ENCODE data around the gene VSNL1.

The VSNL1 gene

DNA sequence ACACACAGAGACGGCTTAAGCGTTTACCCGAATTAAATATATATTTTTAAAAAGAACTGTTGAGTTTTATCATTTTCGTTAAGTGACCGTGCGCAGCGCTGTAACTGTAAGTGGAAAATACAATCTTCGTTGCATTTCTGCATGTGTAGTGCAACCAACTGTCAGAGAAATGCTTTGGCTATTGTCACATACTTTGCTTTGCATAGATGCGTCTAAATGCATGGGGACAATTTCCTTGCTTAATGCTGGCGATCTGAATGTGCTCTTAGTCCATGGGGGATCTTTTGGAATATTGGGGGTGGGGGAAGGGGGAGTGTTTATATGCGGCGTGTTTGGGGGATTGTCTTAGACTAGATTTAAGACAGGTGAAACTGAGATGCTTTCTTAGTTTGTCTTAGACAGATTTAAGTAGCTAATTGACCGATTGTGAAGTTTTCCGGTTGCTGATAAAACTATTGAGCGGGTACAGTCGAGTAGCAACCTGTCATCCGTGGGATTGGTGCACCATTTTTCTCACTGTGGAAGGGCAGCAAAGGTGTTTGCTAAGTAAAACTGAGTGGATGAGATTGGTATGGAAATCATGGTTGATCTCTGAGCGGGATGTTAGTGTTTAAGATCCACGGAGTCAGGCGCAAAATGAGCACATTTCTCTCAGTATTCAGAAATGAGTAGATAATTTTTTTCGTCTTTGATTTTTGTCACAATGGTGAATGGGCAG is 476 bp downstream of the VSNL1 start:
- ATAC-seq (ENCODE audit: low read depth) (no peak; the same call in 2 of the 3 replicates), DNase-seq (ENCODE audit: low spot score) (no peak)
- no peaks in the 10 kb centered on the region for H3K36me3 ChIP-seq (ENCODE audit: low read depth)
- H3K4me1 ChIP-seq (ENCODE audit: insufficient read depth, poor library complexity, severe bottlenecking), result peaks cover 19% of the 10 kb centered on the region
- H3K27ac ChIP-seq (ENCODE audit: poor library complexity, severe bottlenecking), result no peak overlapping the region
- H3K9me3 ChIP-seq (ENCODE audit: severe bottlenecking), result no peaks in the 10 kb centered on the region
- TF ChIP-seq, protein P1, sequence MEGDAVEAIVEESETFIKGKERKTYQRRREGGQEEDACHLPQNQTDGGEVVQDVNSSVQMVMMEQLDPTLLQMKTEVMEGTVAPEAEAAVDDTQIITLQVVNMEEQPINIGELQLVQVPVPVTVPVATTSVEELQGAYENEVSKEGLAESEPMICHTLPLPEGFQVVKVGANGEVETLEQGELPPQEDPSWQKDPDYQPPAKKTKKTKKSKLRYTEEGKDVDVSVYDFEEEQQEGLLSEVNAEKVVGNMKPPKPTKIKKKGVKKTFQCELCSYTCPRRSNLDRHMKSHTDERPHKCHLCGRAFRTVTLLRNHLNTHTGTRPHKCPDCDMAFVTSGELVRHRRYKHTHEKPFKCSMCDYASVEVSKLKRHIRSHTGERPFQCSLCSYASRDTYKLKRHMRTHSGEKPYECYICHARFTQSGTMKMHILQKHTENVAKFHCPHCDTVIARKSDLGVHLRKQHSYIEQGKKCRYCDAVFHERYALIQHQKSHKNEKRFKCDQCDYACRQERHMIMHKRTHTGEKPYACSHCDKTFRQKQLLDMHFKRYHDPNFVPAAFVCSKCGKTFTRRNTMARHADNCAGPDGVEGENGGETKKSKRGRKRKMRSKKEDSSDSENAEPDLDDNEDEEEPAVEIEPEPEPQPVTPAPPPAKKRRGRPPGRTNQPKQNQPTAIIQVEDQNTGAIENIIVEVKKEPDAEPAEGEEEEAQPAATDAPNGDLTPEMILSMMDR (IDR thresholded peaks at IDR 0.05; ENCODE audit: poor library complexity, severe bottlenecking), result no peak
- H3K4me3 ChIP-seq (ENCODE audit: severe bottlenecking), result peak overlapping the region; percentile 29
- peaks cover 41% of the 10 kb centered on the region for H3K27me3 ChIP-seq (ENCODE audit: insufficient read depth, poor library complexity, severe bottlenecking)

DNA sequence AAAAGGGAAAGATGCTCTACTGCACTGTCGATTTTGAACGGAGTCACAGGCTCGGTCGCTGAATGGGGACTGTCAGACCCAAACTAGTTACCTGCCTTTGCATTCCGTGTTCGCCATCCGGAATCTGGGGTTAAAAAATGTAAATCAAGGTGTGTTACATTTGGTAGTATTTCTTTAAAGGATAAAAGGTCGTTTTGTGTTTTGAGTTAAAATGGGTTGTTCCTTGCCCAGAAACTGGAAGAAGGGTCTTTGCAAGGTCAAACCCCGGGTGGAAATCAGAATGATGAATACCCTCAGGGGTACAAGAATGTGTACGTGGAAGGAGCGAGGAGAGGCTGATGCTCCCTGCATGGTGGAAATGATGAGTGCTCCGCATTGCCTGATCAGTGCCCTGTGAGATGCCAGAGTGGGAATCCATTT is 1.0 kb downstream of the VSNL1 start:
- H3K9me3 ChIP-seq (ENCODE audit: severe bottlenecking), result no peaks in the 10 kb centered on the region
- peaks cover 18% of the 10 kb centered on the region for H3K4me1 ChIP-seq (ENCODE audit: insufficient read depth, poor library complexity, severe bottlenecking)
- H3K4me3 ChIP-seq (ENCODE audit: severe bottlenecking), result no peak overlapping the region
- TF ChIP-seq, protein P1 (IDR thresholded peaks at IDR 0.05; ENCODE audit: poor library complexity, severe bottlenecking), result no peak
- no peak for DNase-seq (ENCODE audit: low spot score)
- no peaks in the 10 kb centered on the region for H3K36me3 ChIP-seq (ENCODE audit: low read depth)
- ATAC-seq (ENCODE audit: low read depth), result no peak
- H3K27me3 ChIP-seq (ENCODE audit: insufficient read depth, poor library complexity, severe bottlenecking), result peaks cover 41% of the 10 kb centered on the region
- no peak overlapping the region for H3K27ac ChIP-seq (ENCODE audit: poor library complexity, severe bottlenecking)

DNA sequence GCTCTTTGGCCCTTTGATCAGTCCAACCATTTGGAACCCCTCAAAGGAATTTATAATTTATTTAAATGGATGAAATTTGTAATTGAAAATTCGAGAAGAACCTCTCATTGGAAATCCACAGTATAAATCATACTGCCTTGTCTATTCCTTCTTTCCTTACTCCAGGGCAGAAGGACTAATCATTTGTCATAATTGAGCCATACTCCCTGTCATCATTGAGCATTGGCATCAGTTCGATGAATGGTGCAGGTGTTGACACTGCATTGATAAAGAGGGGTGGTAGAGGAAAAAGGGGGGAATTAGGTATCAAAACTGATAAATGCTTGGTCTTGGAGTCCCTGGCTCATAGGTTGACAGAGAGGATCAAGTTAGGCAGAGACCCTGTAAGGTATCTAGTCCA is 2.0 kb downstream of the VSNL1 start:
- no peak overlapping the region for H3K4me3 ChIP-seq (ENCODE audit: severe bottlenecking)
- ATAC-seq (ENCODE audit: low read depth), result no peak
- no peak for DNase-seq (ENCODE audit: low spot score)
- TF ChIP-seq, protein P1 (IDR thresholded peaks at IDR 0.05; ENCODE audit: poor library complexity, severe bottlenecking), result no peak
- H3K9me3 ChIP-seq (ENCODE audit: severe bottlenecking), result no peaks in the 10 kb centered on the region
- peaks cover 41% of the 10 kb centered on the region for H3K27me3 ChIP-seq (ENCODE audit: insufficient read depth, poor library complexity, severe bottlenecking)
- H3K4me1 ChIP-seq (ENCODE audit: insufficient read depth, poor library complexity, severe bottlenecking), result peaks cover 15% of the 10 kb centered on the region
- H3K27ac ChIP-seq (ENCODE audit: poor library complexity, severe bottlenecking), result no peak overlapping the region
- no peaks in the 10 kb centered on the region for H3K36me3 ChIP-seq (ENCODE audit: low read depth)

DNA sequence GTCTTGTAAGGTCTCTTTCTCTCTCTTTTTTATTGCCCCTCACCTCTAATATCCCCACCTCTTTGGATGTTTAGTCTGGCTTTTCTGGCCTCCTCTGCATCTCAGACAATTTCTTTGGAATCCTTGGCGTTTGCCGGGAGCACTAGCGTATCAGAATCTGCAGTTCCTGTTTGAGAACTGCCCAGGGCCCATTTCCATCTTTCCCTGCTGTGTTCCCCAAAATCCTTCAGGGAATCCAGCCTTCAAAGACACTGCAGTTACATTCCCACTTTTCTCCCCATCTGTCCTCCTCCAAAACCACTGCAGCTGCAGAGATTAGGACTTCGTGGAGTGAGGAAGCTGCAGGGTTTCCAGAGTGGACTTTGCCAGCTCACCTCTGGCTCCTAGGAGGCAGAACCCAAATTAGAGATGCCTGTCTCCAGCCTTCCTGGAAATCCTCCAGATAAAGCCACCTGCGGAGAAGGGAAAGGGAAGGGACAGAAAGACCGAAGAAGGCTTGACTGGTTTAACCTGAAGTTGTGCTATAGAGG is 2.7 kb downstream of the VSNL1 start:
- ATAC-seq (ENCODE audit: low read depth) (no peak), DNase-seq (ENCODE audit: low spot score) (no peak)
- Histone ChIP-seq H3K27me3 (ENCODE audit: insufficient read depth, poor library complexity, severe bottlenecking) (peaks cover 41% of the 10 kb centered on the region), H3K4me1 (ENCODE audit: insufficient read depth, poor library complexity, severe bottlenecking) (peaks cover 15% of the 10 kb centered on the region), H3K9me3 (ENCODE audit: severe bottlenecking) (no peaks in the 10 kb centered on the region), H3K27ac (ENCODE audit: poor library complexity, severe bottlenecking) (no peak overlapping the region), H3K36me3 (ENCODE audit: low read depth) (no peaks in the 10 kb centered on the region), H3K4me3 (ENCODE audit: severe bottlenecking) (no peak overlapping the region)
- TF ChIP-seq, protein P1 (IDR thresholded peaks at IDR 0.05; ENCODE audit: poor library complexity, severe bottlenecking), result no peak

DNA sequence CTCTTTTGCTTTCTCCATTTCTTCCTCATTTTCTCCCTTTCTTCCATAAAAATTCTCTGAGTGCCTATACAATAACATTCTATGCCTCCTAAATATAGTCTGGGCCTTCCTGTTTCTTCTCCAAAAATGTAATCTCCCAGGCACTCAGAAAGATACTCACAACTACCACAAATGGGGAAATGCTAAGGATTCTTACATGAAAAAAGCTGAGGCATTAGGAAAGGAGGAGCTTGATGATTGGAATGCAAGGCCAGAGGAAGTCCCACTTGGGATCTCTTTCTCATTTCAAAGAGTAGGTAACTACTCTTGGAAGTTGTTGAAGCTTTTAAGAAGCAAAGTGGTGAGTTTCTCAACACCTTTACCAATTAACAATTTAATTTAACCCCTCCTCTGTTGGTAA is 3.4 kb downstream of the VSNL1 start:
- no peaks in the 10 kb centered on the region for H3K36me3 ChIP-seq (ENCODE audit: low read depth)
- H3K4me1 ChIP-seq (ENCODE audit: insufficient read depth, poor library complexity, severe bottlenecking), result peaks cover 15% of the 10 kb centered on the region
- peaks cover 41% of the 10 kb centered on the region for H3K27me3 ChIP-seq (ENCODE audit: insufficient read depth, poor library complexity, severe bottlenecking)
- no peaks in the 10 kb centered on the region for H3K9me3 ChIP-seq (ENCODE audit: severe bottlenecking)
- no peak for ATAC-seq (ENCODE audit: low read depth)
- H3K27ac ChIP-seq (ENCODE audit: poor library complexity, severe bottlenecking), result no peak overlapping the region
- no peak overlapping the region for H3K4me3 ChIP-seq (ENCODE audit: severe bottlenecking)
- TF ChIP-seq, protein P1 (IDR thresholded peaks at IDR 0.05; ENCODE audit: poor library complexity, severe bottlenecking), result no peak
- DNase-seq (ENCODE audit: low spot score), result no peak

Data from RWPE2 (cell line).